CD4-positive, alpha-beta T cell treated with Interleukin-4 for 4 hours (primary cell): ENCODE data around the gene COL24A1.

Experiments
- DNase-seq: peaks from one replicate; pipeline ENCODE4 v3.0.0-alpha.2; 2020

Gene COL24A1

DNA sequence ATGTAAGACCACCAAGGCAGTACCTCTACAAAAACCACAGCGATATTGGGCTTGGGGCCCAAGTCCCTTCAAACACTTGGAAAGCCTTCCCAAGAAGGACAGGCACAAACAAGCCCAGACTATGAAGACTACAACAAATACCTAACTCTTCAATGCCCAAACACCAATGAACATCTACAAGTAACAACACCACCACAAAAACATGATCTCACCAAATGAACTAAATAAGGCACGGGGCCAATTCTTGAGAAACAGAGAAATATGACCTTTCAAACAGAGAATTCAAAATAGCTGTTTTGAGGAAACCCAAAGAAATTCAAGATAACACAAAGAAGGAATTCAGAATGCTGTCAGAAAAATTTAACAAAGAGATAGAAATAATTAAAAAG lies 86.8 kb downstream of the COL24A1 start:
- no peak for DNase-seq

DNA sequence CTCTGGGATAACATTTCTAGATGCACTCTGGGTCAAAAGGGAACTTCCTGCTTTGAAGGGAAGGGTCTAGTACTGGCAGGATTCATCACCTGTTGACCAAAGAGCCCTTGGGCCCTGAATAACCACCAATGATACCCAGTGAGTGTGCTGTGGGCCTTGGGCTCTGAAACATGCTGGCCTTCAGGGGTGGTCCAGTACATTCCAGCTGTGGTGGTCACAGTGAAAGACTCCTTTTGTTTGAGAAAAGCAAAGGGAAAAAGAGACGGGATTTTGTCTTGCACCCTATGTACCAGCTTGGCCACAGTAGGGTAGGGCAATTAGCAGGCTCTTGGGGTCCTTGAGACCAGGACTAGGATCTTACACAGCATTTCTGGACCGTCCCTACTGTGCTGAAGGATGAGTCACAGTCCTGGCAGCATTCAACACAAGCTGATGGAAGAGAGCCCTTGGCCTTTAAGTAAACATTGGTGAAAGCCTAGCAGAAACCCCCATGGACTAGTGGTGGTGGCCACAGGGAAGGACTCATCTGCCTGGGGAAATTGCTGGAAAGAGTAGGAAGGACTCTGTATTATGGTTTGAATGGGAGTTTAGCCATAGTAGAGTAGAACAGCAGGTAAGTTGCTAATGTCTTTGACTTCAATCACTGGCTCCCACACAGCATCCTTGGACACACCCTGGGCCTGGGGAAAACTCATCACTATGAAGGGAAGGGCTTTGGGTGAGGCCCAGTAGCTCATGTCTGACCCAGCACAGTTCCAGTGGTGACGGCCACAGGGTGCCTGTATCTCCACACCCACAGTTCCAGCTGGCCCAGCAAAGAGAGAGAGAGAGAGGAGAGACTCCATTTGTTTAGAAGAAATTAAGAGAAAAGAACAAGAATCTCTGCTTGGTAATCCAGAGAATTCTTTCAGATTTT lies 87.5 kb downstream of the COL24A1 start:
- no peak for DNase-seq

DNA sequence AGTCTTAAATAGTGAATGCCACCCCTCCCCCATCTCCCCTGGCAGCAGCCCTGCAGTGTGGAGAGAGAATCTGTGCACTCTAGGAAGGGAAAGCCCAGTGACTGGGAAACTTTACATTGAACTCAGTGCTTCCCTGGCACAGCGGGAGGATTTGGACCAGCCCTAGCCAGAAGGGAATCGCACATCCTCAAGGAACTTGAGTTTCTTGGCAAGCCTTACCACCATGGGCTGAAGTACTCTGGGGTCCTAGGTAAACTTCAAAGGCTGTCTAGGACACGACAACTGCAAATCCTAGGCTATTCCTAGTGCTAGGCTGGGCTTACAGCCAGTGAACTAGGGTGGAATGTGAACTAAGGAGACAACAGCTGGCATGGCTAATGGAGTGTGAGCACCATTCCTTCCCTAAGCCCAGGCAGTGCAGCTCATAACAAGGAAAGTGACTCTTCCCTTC lies 88.3 kb downstream of the COL24A1 start:
- no peak for DNase-seq

DNA sequence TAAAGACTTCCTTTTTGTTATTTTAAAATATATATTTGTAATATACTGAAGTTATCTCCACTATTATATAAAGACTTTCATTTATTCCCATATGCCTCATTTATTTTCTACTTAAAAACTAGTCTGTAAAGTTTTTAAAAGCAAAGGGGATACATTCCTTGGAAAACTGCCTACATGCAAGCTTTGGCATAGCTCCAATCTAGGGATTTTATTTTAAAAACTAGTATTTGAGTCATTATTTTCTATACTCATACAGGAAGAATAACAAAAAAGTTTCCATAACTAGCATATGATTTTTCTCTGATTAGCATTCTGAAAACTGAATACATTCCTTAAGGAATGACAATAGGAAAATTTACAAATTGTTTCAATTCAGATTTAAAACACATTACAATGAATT lies 88.9 kb downstream of the COL24A1 start:
- no peak for DNase-seq

DNA sequence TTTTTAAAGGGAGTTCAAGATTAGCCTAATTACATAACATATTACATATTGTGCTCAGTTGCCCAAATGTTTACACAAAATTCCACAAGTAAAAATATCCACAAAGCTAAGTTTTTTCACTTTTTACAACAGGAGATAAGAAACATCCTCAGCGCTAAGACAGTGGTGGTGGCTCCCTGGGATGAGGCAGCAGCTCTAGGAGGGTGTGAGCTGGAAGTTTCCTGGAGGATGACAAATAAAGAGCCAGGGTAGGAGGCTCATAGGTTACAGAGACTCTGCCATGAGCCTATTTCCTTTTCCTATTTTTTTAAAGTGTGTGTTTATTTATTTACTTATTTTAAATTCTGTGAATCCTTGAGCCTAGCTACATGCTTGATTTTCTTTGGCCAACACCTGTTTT lies 91.7 kb downstream of the COL24A1 start:
- DNase-seq, result no peak

DNA sequence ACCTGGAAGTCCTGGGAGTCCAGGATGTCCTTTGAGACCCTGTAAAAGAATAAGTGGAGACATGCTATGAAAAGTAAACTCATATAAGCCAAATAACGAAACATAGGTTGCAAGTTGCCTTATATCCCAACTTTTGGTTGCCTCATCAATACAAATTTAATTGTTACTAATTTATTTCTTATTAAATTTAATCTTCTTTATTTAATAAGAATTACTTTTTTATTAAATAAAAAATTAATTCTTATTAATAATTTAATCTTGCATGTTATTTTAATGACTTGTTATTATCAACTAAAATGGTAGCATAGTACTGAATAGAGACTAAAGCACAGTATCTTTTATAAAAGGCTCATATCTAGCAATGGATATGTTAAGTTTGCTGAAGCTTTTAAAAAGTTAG lies 92.9 kb downstream of the COL24A1 start:
- no peak for DNase-seq

DNA sequence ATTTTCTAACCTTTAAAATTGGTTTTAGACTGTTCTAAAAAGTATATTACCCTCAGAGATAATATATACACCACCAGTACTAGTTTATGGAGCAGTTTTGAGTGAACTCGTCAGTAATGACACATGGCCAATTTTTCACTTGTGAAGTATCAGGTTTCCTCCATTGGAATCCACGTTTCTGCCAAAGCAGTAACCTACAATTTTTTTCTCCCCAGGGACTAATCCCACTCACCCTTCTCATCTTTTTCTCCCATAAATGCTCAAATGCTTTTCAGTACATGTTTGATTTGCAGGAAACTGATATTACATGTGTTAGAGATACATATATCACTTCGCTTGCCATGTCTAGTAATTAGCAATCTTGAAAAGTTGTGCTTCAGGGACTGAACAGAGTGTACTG lies 94.1 kb downstream of the COL24A1 start:
- no peak for DNase-seq

DNA sequence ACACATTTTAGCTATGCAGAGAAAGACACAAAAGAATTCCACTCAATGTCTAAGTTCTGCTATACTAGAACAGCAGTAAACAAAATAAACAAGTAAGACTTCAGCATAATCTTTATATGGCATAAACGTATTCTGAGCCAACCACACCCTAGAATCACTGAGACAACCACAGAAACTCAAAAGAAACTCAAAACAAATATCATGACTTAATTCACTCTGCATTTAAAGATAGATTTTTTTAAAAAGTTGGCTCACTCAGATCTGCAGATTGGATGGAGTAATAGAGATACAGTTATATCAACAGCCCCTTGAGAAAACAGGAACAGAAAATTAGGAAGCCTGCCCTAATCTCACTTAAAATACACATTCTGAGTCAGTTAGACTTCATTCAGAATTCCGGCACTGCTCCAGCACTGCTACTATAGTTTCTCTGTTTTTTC lies 95.0 kb downstream of the COL24A1 start:
- no peak for DNase-seq

DNA sequence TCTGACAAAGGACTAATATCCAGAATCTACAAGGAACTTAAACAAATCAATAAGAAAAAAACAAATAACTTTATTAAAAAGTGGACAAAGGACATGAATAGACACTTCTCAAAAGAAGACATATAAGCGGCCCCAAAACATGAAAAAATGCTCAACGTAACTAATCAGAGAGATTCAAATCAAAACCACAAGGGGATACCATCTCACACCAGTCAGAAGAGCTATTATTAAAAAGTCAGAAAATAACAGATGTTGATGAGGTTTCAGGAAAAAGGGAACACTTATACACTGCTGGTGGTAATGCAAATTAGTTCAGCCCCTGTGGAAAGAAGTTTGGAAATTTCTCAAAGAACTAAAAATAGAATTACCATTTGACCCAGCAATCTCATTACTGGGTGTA lies 102.2 kb downstream of the COL24A1 start:
- no peak for DNase-seq

DNA sequence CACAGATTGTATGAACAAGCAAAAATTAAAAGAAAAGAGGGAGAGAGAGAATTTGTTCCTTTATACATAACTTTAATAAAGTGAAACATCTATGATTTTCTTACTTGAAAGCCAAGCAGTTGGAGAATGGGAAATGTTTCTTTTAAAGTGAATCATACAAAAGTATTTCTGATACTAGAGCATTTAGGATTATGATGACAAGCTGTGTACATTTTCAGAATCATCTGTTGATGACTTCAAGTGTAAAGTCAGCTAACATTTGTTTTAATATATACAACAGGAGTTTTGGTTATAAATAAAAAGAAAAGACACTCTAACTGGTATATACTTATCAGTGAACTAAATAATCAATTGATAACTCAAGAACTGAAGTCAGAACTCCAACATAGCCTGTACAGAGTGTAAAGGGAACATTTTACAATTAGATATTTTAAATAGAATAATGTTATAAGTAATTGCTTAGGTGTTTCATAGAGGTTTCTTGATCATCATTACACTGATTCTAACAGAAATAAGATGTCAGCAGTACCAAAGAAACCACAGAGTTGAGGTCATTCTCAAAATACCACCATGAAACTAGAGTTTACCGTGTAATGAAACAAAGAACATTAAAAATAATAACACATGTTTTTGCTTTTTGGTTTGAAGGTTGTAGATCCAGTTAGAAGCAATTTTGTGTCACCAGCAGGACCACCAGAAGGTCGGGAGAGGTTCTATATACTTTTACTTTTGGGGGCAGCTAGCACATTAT lies 103.4 kb downstream of the COL24A1 start:
- no peak for DNase-seq

DNA sequence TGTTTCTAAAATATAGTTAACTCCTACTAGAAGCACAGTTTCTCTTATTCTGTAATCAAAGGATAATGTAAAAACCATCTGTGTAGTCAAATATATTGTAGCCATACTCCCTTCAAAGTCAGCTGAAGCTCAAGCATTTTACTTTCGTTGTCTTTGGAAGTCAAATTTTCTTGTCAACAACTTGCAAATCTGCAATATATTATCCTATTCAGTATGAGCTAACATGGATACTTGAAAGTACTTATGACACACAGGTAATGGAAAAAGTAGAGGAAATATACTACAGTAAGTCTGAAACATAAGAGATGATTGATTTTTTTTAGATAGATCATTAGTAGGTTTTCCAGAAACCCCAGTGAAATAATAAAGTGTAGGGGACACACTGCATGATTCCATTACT lies 121.5 kb downstream of the COL24A1 start:
- no peak for DNase-seq

DNA sequence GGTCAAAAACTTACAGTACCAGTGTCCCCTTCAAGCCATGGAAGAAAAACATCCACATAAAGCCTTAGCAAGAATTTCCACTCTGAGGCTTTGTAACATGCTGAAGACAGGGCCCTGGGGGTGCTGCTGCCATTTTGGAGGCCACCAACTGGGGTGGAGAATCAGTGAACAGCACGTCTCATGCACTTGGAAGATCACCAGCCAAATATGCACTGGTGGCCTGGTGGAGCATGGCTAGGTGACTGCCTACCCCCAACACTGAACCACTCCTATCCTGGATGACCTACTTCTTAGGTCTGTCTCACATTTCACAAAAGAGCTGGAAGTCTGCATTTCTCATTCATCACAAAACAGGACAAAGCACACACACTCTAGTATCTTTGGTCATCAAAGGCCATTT lies 126.4 kb downstream of the COL24A1 start:
- DNase-seq, result no peak

DNA sequence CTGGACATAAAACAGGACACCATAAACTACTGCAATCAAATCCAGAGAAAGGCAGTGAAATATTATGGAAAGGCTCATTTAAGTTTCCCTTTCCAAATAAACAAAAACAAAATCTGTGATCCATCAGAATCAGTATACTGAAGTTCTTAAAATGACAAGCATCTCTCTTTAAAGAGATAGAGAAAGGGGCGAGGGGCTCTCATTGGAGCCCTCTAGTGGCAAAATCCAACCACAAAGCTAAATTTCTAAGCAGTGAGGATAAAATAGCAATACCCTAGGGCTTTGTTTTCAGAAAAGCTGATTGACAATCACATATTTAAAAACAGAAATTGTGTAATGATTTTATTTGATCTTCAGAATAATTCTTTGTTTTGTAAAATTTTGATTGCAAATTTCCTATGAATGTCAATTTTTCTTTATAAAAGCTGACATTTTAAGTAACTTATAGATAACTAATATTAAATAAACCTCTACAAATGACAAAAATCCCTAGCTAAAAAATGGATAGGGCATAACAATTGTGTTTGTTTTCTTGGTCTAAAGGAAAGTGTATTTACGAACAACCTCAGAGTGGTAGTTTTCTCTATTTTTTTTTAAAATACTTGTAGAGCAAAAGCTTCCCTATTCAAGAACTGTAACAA lies 138.2 kb downstream of the COL24A1 start:
- peak; percentile 11 for DNase-seq

DNA sequence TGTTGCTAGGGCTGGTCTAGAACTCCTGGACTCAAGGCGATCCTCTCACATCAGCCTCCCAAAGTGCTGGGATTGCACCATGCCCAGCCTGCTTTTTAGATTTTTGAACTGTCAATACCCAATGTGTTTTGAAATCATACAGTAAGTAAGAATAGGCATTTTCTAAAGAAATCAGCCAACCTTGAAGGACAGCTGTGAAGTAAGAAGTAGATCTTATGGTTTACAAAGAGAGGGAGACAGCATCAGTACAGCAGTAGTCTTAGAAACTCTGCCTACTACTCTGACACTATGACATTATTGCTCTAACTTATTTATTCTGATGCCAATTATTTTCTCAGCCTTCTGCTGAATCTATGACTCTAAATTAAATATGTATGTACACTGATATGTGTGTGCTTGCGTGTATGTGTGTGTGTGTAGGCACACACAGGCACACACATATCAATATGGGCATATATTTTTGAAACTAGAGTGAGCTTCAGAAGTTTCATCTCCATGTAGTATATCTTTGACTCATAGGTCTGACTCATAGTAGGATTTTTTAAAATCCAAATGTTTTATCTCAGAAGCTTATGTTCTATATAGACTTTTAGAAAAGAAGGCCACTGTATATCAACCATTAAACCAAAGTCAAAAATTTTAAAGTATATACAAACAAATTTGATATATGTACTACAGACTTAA lies 140.4 kb downstream of the COL24A1 start:
- no peak for DNase-seq

DNA sequence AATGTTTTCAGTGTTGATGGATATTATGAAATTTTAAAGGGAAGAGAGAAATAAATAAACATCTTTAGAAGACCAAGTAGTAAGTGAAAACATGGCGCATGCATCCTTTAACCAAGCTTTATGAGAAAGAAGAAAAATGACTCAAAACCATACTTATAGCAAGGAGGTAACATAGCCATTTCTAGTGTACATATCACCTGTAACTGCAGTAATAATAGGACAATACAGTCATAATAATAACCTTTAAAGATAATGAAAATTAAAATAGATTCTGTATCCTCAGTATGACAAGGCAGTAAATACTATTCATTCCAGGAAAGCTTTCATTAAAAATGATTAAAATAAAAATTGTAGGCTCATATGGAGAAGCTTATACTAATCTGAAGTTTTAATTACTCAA lies 141.2 kb downstream of the COL24A1 start:
- no peak for DNase-seq

DNA sequence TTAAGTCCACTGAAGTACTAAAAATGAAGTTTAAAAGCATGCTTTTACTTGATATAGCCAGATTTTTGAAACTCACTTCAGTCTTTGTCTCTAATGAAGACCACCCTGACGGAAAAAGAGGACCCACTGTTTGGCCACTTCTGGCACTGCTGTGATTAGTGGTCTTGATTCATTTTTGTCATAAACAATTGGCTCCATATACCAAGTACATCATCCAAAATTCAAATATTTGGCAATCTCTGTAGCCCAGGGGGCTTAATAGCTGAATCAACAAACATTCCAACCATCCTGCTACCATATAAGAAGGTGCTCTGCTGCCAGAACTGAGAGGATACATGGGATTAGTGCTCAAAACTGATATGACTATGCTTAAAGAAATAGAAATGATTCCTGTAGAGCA lies 156.0 kb downstream of the COL24A1 start:
- DNase-seq, result no peak

DNA sequence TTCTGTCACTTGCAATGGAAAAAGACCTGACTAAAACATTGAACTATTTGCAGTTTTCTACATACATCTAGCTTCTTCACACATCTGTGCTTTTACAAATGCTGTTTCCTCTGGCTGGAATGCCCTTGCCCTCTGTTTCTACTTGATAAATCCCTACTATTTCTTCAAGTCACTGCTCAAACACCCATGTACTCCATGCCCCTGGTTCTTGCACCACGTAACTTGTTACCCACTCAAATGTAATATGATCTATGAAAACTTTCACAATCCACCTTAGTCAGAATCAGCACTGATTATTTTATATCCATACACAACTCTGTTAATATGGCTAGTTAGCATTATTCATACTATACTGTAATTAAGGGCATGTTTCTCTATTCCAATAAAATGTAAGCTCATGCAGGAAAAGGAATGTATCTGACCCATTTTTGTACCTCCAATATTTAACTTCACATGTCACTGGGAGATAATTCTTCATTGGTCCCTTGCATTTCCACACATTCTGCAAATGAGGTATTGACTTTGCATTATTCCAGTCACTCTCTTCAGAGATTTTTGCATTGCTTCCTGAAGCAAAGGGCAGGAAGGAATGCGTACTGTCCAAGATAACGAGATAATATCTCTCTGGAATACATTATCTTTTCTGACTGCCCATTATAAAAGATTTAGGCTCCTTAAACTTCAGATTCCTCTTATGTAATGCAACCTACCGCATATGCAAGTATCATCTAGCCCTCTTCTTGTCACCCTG lies 158.3 kb downstream of the COL24A1 start:
- DNase-seq, result no peak

DNA sequence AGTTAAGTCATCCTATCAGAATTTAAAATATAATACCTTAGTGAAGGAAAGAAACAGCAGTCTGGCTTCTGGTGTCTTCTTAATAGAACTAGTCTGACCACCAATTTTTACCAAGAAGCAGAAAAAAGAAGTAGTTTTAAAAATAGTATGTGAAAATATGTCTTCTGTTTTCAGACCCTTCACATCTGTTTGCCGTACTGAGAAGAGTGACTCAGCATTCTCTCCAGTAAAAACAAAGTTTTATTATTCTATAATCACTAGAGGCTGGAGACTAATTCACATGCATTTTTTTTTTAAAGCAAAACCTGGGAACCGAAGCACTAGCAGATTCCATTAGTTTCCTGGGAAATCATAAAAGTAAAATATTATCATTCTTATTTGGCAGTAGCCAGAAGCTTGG lies 163.8 kb downstream of the COL24A1 start:
- DNase-seq, result no peak

DNA sequence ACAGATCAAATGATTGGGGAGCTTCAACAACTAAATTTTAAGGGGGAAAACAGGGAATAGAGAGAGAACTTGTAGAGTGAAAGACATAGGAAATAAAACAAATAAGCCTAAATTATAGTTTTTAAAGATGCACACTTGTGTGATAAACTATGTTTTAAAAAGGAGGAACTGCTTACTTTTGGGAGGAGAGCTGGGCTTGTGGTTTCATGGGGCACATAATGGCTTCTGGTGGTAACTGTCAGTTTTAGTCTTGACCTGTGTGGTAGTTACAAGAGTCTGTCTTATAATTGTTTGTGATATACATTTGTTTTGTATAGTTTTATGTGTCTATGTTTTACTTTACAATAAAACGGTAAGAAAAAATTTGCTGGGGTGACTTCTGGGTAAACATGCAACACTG lies 165.3 kb downstream of the COL24A1 start:
- DNase-seq, result no peak

DNA sequence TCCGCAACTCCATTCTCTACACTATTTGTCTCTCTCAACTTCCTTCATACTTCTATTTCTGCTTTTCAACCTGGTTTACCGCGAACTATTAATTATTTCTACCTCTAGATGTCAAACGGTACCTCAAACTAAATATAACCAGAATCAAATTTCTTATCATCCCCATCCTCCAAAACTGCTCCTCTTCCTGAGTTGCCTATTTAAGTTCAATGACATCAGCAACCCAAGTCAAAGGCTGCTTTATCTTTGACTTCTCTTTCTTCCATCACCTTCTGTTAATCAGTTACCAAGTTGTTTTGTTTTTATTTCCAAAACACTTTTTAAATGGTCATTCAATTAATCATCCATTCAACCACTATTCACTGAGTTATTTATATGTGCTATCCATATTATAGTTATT lies 171.9 kb downstream of the COL24A1 start:
- DNase-seq, result no peak

DNA sequence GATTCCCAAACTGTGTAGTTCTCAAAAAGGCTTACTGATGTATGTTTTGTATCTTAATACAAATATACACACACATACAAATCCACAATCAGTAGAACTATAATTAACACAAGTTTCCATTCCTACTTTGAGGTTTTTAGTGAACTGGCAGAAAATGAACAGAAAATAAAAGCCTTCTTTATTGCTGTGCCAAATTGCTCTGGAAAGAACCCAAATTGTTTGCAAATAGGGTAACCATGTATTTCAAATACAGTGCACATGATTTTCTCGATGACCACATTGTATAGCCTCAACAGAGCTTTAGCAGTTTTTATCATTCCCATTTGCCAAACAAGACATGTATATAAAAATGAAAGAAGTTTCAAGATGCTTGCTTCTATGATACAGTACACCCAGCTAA lies 173.3 kb downstream of the COL24A1 start:
- DNase-seq, result no peak

DNA sequence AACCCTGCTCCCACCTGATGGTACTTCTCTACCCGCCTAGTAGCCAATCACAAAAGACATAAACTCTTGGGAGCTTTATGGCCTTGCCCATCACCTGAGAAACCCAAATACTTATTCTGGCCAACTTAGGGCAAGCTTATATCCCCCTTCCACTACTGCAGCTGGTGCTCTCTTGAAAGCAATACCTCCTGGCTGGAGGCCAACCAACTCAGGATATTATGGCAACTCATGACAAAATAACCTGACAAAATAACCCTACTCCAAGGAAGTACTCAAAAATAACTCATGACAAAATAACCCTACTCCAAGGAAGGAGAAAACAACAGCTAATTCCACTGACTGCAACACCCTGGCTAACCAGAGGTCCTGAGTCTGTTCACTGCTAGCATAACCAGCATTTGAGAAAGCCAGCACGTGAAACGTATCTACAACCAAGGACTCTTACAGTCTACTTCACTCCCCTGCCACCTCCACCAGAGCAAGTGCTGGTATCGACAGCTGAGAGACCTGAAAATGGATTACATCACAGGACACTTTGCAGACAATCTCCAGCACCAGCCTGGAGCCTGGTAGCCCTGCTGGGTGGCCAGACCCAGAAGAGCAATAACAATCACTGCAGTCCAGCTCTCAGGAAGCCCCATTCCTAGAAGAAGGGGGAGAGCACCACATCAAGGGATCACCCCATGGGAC lies 179.9 kb downstream of the COL24A1 start:
- no peak for DNase-seq
